Sigmoid colon (tissue), 7 donors: ENCODE results near the gene ITPR2. TPM values are rescaled to one million over a fixed set of nuclear protein-coding genes. Genes with fewer than 3 reads are reported as not detected.

Experiments used
- DNase-seq: peaks from one replicate; pipeline ENCODE4 v3.0.0-alpha.2; 2019
- H3K27ac ChIP-seq, 4 donors: fragments of 200-600 bp; sonication (generic); one replicate each; pipeline ENCODE4 v1.5.1; 2016 to 2019; ENCODE audit warnings: mild to moderate bottlenecking in 1 of 4
- H3K27me3 ChIP-seq, 3 donors: fragments of 200-600 bp; sonication (generic); one replicate each; pipeline ENCODE4 v1.5.1; 2019; ENCODE audit warnings: mild to moderate bottlenecking in 1 of 3
- H3K36me3 ChIP-seq, 4 donors: fragments of 200-600 bp; sonication (generic); one replicate each; pipeline ENCODE4 v1.5.1; 2016 to 2019
- H3K4me1 ChIP-seq, 4 donors: fragments of 200-600 bp; sonication (generic); one replicate each; pipeline ENCODE4 v1.5.1; 2017 to 2019
- H3K4me3 ChIP-seq, 4 donors: fragments of 200-600 bp; sonication (generic); one replicate each; pipeline ENCODE4 v1.5.1; 2017 to 2019; ENCODE audit warnings: mild to moderate bottlenecking in 2 of 4, moderate library complexity in 1 of 4
- H3K9me3 ChIP-seq, 4 donors: fragments of 200-600 bp in 3 of 4; sonication (generic) in 3 of 4; one replicate each; pipeline versions ENCODE4 v1.5.1 to v1.6.1; 2013 to 2019
- CTCF ChIP-seq, 4 experiments: fragments of 450-650 bp in 3 of 4; fragments of 200-600 bp in 1 of 4; IDR thresholded peaks; one replicate each; pipeline ENCODE4 v1.5.1; 2016 to 2019; ENCODE audit warnings: antibody characterized with exemption in 4 of 4, mild to moderate bottlenecking in 3 of 4, moderate library complexity in 2 of 4
- EP300 ChIP-seq, 4 donors: sonication (generic); formaldehyde crosslinking; IDR thresholded peaks; one replicate each; pipeline ENCODE4 v1.6.1; 2017; ENCODE audit warnings: antibody characterized with exemption in 4 of 4
- POLR2A ChIP-seq, 2 donors: fragments of 450-650 bp; IDR thresholded peaks; one replicate each; pipeline ENCODE4 v1.6.1; 2016; ENCODE audit warnings: antibody characterized with exemption in 2 of 2, mild to moderate bottlenecking in 2 of 2, moderate library complexity in 2 of 2
- POLR2AphosphoS5 ChIP-seq, 4 donors: sonication (generic); formaldehyde crosslinking; IDR thresholded peaks; one replicate each; pipeline ENCODE4 v1.6.1; 2017; ENCODE audit warnings: antibody characterized with exemption in 4 of 4
- WGBS, 2 donors: extraction: QIAGEN DNeasy Blood & Tissue Kit; methylation state at CpG; one replicate each; pipeline ENCODE4 v1.1.7; 2013; 5-methylcytosine and 5-hydroxymethylcytosine counted together
- intact Hi-C: fragments of 100-400 bp; cut with DNase I; formaldehyde crosslinking; loops from one replicate; pipeline ENCODE4 v1.15.1; 2023
- polyA plus RNA-seq, 3 donors: library from polyadenylated mRNA; stranded (reverse); fragments of 200-250 nt; gene quantifications; one replicate each; pipeline ENCODE4 v1.2.3, GENCODE V29; 2013
- total RNA-seq, 4 donors: library from RNA; depleted of rRNA; stranded (reverse); fragments of >200 nt; gene quantifications; one replicate each; pipeline ENCODE4 v1.1.0, GENCODE V29; 2016
- donor health status: healthy with polysubstance abuse.
- donor health status: Bipolar disorder and iron deficiency.
- donor health status: healthy.

ITPR2 gene
- total and polyA plus RNA-seq, 7 donors = 1.4 to 78.1 (median 58.9) TPM

- Histone ChIP-seq H3K27ac (no peak overlapping the region), H3K4me3 (no peak overlapping the region), H3K9me3 (no peaks in the 10 kb centered on the region), H3K4me1 (no peaks in the 10 kb centered on the region), H3K36me3 (peaks cover 0 to 12% (median 0%) of the 10 kb centered on the region in 4 donors), H3K27me3 (no peaks in the 10 kb centered on the region)
- no peak for DNase-seq
- TF ChIP-seq EP300 (IDR thresholded peaks at IDR 0.05) = no peak
- no peak for TF ChIP-seq POLR2AphosphoS5 (IDR thresholded peaks at IDR 0.05)
- TF ChIP-seq POLR2A (IDR thresholded peaks at IDR 0.05) = no peak
- no peak for TF ChIP-seq CTCF (IDR thresholded peaks at IDR 0.05)
- WGBS, 2 donors = 95 to 97% methylated on average over 1 of the region's 1 CpG
- intact Hi-C loops = no loop called here
These were observed 406.3 kb downstream of the ITPR2 start for GRCh38 chr12:26426652-26427051.

- Histone ChIP-seq H3K4me3 (no peak overlapping the region), H3K4me1 (no peaks in the 10 kb centered on the region), H3K27ac (no peak overlapping the region), H3K27me3 (no peaks in the 10 kb centered on the region), H3K36me3 (peaks cover 0 to 12% (median 0%) of the 10 kb centered on the region in 4 donors), H3K9me3 (no peaks in the 10 kb centered on the region)
- intact Hi-C loops = no loop called here
- no peak for DNase-seq
- TF ChIP-seq CTCF (IDR thresholded peaks at IDR 0.05) (no peak), POLR2A (IDR thresholded peaks at IDR 0.05) (no peak), EP300 (IDR thresholded peaks at IDR 0.05) (no peak), POLR2AphosphoS5 (IDR thresholded peaks at IDR 0.05) (no peak)
- WGBS, 2 donors = 83 to 90% methylated on average over 6 of the region's 6 CpGs
These were observed 407.3 kb downstream of the ITPR2 start for GRCh38 chr12:26425587-26426260.

- Histone ChIP-seq H3K4me1 (no peaks in the 10 kb centered on the region), H3K36me3 (peaks cover 0 to 25% (median 2%) of the 10 kb centered on the region in 4 donors), H3K4me3 (no peak overlapping the region), H3K27me3 (no peaks in the 10 kb centered on the region), H3K27ac (no peak overlapping the region), H3K9me3 (no peaks in the 10 kb centered on the region)
- intact Hi-C loops = no loop called here
- 57 to 72% methylated on average over 3 of the region's 3 CpGs for WGBS, 2 donors
- TF ChIP-seq EP300 (IDR thresholded peaks at IDR 0.05) (no peak), POLR2A (IDR thresholded peaks at IDR 0.05) (no peak), CTCF (IDR thresholded peaks at IDR 0.05) (no peak), POLR2AphosphoS5 (IDR thresholded peaks at IDR 0.05) (no peak)
- DNase-seq = no peak
These were observed 410.1 kb downstream of the ITPR2 start for GRCh38 chr12:26422839-26423398.

- H3K27ac ChIP-seq = no peak overlapping the region
- TF ChIP-seq CTCF (IDR thresholded peaks at IDR 0.05) = no peak
- no peak for TF ChIP-seq EP300 (IDR thresholded peaks at IDR 0.05)
- no peak for TF ChIP-seq POLR2A (IDR thresholded peaks at IDR 0.05)
- no peak for TF ChIP-seq POLR2AphosphoS5 (IDR thresholded peaks at IDR 0.05)
- peaks cover 0 to 28% (median 4%) of the 10 kb centered on the region in 4 donors for H3K36me3 ChIP-seq
- no peak for DNase-seq
- intact Hi-C loops = no loop called here
- 84 to 85% methylated on average over 3 of the region's 3 CpGs for WGBS, 2 donors
- H3K9me3 ChIP-seq = no peaks in the 10 kb centered on the region
- H3K4me3 ChIP-seq = no peak overlapping the region
- H3K27me3 ChIP-seq = no peaks in the 10 kb centered on the region
- no peaks in the 10 kb centered on the region for H3K4me1 ChIP-seq
These were observed 416.4 kb downstream of the ITPR2 start for GRCh38 chr12:26416550-26416949.
